Panc1 (cell line): ENCODE results near the gene FCRL5. TPM values are rescaled to one million over a fixed set of nuclear protein-coding genes. Genes with fewer than 3 reads are reported as not detected.

Experiments
- ATAC-seq: fragments of 200-7000 bp; cut with Tn5 transposase; 2 replicates; pipeline ENCODE4 v1.9.1; 2020; ENCODE audit warnings: mild to moderate bottlenecking, moderate library complexity
- BruUV-seq: library from RNA; stranded (reverse); fragments of 400-500 nt; replicated peaks from 2 replicates; lab custom pipeline; 2021; lab: Mats Ljungman, UMichigan
- CTCF ChIA-PET: fragments of 300-600 bp; sonication (Branson Sonifier 250); formaldehyde crosslinking; loops from one replicate; lab custom pipeline; 2022; ENCODE audit warnings: antibody characterized with exemption; lab: Charles Lee
- POLR2A ChIA-PET: fragments of 300-600 bp; sonication (Branson Sonifier 250); formaldehyde crosslinking; loops from one replicate; lab custom pipeline; 2022; ENCODE audit warnings: antibody characterized with exemption; lab: Charles Lee
- DNase-seq: peaks from one replicate; pipeline ENCODE4 v3.0.0-alpha.2; 2010; ENCODE audit warnings: low read depth, low spot score
- H3K27ac ChIP-seq: 2 replicates; pipeline ENCODE4 v1.5.1; 2011; ENCODE audit warnings: mild to moderate bottlenecking, low read length, inconsistent platforms
- H3K27me3 ChIP-seq: fragments of 200-500 bp; sonication (Bioruptor generic); 2 replicates; pipeline ENCODE4 v1.6.0; 2014; ENCODE audit warnings: low read length, inconsistent platforms; ENCODE audit not compliant: control insufficient read depth, insufficient read depth
- H3K36me3 ChIP-seq: fragments of 200-500 bp; sonication (Bioruptor generic); 2 replicates; pipeline ENCODE4 v1.5.1; 2014; ENCODE audit warnings: inconsistent platforms, mild to moderate bottlenecking, low read length, moderate library complexity; ENCODE audit not compliant: control insufficient read depth, insufficient read depth
- H3K4me1 ChIP-seq: 2 replicates; pipeline ENCODE4 v1.5.1; 2011; ENCODE audit warnings: inconsistent platforms, mild to moderate bottlenecking, low read length, moderate library complexity; ENCODE audit not compliant: control insufficient read depth, insufficient read depth
- H3K4me3 ChIP-seq, 2 experiments: 2 replicates each; pipeline ENCODE4 v1.5.1; 2011 to 2012; ENCODE audit warnings: low read depth in 2 of 2, low read length in 2 of 2, mild to moderate bottlenecking in 2 of 2, inconsistent platforms in 1 of 2, moderate library complexity in 1 of 2
- H3K9me3 ChIP-seq: fragments of 200-500 bp; sonication (Bioruptor generic); 2 replicates; pipeline ENCODE4 v1.5.1; 2014; ENCODE audit warnings: low read depth, mild to moderate bottlenecking, inconsistent platforms, low read length, moderate library complexity; ENCODE audit not compliant: control insufficient read depth, insufficient read depth
- POLR2AphosphoS5 ChIP-seq: IDR thresholded peaks from 2 replicates; pipeline ENCODE4 v1.6.1; 2012; ENCODE audit warnings: mild to moderate bottlenecking, low read depth, low read length, moderate library complexity
- SIN3A ChIP-seq: IDR thresholded peaks from 2 replicates; pipeline ENCODE4 v1.6.1; 2012; ENCODE audit warnings: low read depth, mild to moderate bottlenecking, low read length, moderate library complexity, borderline replicate concordance; ENCODE audit not compliant: insufficient read depth
- TCF7L2 ChIP-seq: IDR thresholded peaks from 2 replicates; pipeline ENCODE4 v1.6.1; 2011; ENCODE audit warnings: mild to moderate bottlenecking, low read depth, low read length, inconsistent platforms
- in situ Hi-C: cut with HindIII; loops from 2 replicates; pipeline ENCODE4 v1.10.0; 2016; ENCODE audit warnings: low sequenced_read_pairs, low pct_unique_long_range_greater_than_20kb
- intact Hi-C: fragments of 100-400 bp; cut with micrococcal nuclease; formaldehyde crosslinking; loops from one replicate; pipeline ENCODE4 v1.10.0; 2022; ENCODE audit not compliant: unreplicated experiment
- total RNA-seq: library from RNA; stranded (reverse); gene quantifications from one replicate; pipeline ENCODE4 v1.2.1, GENCODE V29; 2021; ENCODE audit not compliant: unreplicated experiment
- TF ChIP-seq, protein P1 (sequence below): fragments of 450-650 bp; IDR thresholded peaks from 2 replicates; pipeline ENCODE4 v1.5.1; 2017; ENCODE audit warnings: mild to moderate bottlenecking
- TF ChIP-seq, protein P2 (sequence below), 2 experiments: IDR thresholded peaks; 2 replicates each; pipeline ENCODE4 v1.6.1; 2011 to 2012; ENCODE audit warnings: low read depth in 2 of 2, control low read depth in 1 of 2, low read length in 1 of 2, mild to moderate bottlenecking in 1 of 2, moderate library complexity in 1 of 2; ENCODE audit not compliant: insufficient read depth in 1 of 2

FCRL5 gene
- total RNA-seq, 1 experiment from 2014 or later: not detected

DNA sequence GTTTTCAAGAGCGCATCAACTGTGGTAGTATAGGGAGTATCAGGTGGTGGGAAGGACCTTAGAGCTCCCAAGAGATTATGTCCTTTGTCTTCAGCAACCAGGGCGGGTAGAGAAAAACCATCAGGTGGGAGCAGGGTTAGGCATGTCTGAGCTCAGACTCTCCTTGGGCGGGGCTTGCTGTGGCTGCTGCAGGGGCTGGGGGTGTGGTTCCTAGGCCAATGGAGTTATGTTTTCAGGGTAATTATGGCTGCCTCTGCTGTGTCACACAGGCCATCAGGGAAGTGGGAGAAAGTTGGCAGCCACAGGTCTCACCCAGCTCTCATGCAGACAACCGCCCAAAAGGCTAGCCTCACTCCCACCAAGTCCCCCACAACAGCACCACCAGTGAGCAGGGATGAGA is 74.9 kb downstream of the FCRL5 start:
- POLR2A ChIA-PET: no interaction called here
- H3K4me3 ChIP-seq: no peak overlapping the region
- no TSS peak for BruUV-seq
- no peaks in the 10 kb centered on the region; the same call in 1 of the 2 replicates for H3K9me3 ChIP-seq
- intact Hi-C loops (no loop called here), in situ Hi-C loops (no loop called here)
- CTCF ChIA-PET: no interaction called here
- no peak overlapping the region for H3K27ac ChIP-seq
- no peaks in the 10 kb centered on the region for H3K36me3 ChIP-seq
- ATAC-seq (no peak), DNase-seq (no peak)
- H3K4me1 ChIP-seq: no peaks in the 10 kb centered on the region
- TF ChIP-seq SIN3A (no peak), POLR2AphosphoS5 (no peak), TCF7L2 (no peak)
- TF ChIP-seq, protein P1, sequence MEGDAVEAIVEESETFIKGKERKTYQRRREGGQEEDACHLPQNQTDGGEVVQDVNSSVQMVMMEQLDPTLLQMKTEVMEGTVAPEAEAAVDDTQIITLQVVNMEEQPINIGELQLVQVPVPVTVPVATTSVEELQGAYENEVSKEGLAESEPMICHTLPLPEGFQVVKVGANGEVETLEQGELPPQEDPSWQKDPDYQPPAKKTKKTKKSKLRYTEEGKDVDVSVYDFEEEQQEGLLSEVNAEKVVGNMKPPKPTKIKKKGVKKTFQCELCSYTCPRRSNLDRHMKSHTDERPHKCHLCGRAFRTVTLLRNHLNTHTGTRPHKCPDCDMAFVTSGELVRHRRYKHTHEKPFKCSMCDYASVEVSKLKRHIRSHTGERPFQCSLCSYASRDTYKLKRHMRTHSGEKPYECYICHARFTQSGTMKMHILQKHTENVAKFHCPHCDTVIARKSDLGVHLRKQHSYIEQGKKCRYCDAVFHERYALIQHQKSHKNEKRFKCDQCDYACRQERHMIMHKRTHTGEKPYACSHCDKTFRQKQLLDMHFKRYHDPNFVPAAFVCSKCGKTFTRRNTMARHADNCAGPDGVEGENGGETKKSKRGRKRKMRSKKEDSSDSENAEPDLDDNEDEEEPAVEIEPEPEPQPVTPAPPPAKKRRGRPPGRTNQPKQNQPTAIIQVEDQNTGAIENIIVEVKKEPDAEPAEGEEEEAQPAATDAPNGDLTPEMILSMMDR: no peak
- TF ChIP-seq, protein P2, sequence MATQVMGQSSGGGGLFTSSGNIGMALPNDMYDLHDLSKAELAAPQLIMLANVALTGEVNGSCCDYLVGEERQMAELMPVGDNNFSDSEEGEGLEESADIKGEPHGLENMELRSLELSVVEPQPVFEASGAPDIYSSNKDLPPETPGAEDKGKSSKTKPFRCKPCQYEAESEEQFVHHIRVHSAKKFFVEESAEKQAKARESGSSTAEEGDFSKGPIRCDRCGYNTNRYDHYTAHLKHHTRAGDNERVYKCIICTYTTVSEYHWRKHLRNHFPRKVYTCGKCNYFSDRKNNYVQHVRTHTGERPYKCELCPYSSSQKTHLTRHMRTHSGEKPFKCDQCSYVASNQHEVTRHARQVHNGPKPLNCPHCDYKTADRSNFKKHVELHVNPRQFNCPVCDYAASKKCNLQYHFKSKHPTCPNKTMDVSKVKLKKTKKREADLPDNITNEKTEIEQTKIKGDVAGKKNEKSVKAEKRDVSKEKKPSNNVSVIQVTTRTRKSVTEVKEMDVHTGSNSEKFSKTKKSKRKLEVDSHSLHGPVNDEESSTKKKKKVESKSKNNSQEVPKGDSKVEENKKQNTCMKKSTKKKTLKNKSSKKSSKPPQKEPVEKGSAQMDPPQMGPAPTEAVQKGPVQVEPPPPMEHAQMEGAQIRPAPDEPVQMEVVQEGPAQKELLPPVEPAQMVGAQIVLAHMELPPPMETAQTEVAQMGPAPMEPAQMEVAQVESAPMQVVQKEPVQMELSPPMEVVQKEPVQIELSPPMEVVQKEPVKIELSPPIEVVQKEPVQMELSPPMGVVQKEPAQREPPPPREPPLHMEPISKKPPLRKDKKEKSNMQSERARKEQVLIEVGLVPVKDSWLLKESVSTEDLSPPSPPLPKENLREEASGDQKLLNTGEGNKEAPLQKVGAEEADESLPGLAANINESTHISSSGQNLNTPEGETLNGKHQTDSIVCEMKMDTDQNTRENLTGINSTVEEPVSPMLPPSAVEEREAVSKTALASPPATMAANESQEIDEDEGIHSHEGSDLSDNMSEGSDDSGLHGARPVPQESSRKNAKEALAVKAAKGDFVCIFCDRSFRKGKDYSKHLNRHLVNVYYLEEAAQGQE (IDR thresholded peaks at IDR 0.05; ENCODE audit: insufficient read depth in 1 of 2, low read depth in 2 of 2, low read length in 1 of 2): no peak
- H3K27me3 ChIP-seq: no peaks in the 10 kb centered on the region

DNA sequence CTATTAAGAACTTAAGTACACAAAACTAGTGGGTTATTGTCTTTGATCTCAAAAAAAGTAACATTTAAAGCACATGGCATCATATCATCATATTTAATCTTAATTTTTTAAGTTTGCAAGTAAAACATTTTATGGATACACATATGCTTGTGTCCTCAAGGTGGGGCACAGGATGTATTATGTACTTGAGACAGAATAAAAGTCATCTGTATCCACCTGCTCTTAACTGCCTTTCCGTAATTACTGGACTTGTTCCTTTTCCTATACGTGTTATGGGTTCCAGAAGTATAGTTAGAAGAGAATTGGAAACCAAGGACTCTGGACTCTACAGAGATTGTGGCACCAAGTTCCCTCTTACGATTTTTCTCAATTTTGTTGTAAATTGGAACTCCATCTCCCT is 79.4 kb downstream of the FCRL5 start:
- Histone ChIP-seq H3K4me1 (no peaks in the 10 kb centered on the region), H3K27ac (no peak overlapping the region), H3K27me3 (no peaks in the 10 kb centered on the region), H3K4me3 (no peak overlapping the region), H3K36me3 (no peaks in the 10 kb centered on the region), H3K9me3 (no peaks in the 10 kb centered on the region; the same call in 1 of the 2 replicates)
- CTCF ChIA-PET: no interaction called here
- in situ Hi-C loops: no loop called here
- POLR2A ChIA-PET: no interaction called here
- ATAC-seq: no peak
- no TSS peak for BruUV-seq
- no peak for TF ChIP-seq TCF7L2
- intact Hi-C loops: no loop called here
- DNase-seq: no peak

DNA sequence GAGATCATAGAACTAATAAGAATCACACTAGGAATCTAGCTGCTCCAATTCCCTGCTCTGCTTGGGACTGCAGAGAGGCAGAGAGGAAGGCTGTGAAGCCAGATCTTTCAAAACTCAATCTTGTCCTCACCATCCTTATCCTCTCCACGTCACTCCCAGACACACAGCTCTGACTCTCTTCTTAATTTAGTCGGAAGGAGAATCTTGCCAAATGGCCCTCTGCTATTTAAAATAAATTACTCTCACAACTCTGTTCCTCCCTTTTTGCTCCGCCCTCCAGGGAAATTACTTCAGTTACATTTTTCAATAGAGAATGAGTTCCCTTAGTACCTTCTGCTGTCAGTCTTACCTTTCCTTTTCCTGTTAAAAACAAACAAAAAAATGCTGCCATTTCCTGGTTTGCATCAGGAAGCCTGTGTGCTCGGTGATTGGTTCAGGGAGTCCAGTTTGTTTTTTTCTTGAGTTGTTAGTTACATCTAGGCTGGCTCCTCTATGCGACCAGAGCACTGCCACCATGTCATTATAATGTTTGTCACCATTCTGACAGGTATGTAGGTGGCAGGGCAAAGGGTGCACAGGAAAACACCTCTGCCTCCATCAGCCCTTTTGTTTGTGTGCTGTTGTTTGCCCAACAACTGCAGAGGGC is 80.1 kb downstream of the FCRL5 start:
- Histone ChIP-seq H3K4me1 (no peaks in the 10 kb centered on the region), H3K27me3 (no peaks in the 10 kb centered on the region), H3K36me3 (no peaks in the 10 kb centered on the region), H3K9me3 (no peaks in the 10 kb centered on the region; the same call in 1 of the 2 replicates), H3K27ac (no peak overlapping the region), H3K4me3 (no peak overlapping the region)
- CTCF ChIA-PET: no interaction called here
- in situ Hi-C loops: no loop called here
- BruUV-seq: no TSS peak
- intact Hi-C loops: no loop called here
- TF ChIP-seq, protein P1: no peak
- TF ChIP-seq SIN3A: no peak
- POLR2A ChIA-PET: no interaction called here
- no peak for DNase-seq
- ATAC-seq: no peak
